ENCODE results near the gene DIDO1. TPM values are rescaled to one million over a fixed set of nuclear protein-coding genes. Genes with fewer than 3 reads are reported as not detected.
A peak's percentile ranks its signal among the peaks of the same experiment; 100 is the strongest.

Gene DIDO1
- total and polyA plus RNA-seq, 9 of the 15 experiments (the other 6 are each of a cell fraction or from before 2014, with no cell fraction given), result 4.4 to 46.8 (median 31.2) TPM

- TF ChIP-seq ZBTB11 (CRISPR knock-in tag; IDR thresholded peaks at IDR 0.05) (no peak), E2F1 (CRISPR knock-in tag; IDR thresholded peaks at IDR 0.05) (peak; percentile 69; the same call in 1 of the 2 replicates), ZNF696 (CRISPR knock-in tag; conservative IDR thresholded peaks at IDR 0.05) (no peak), RAD21 (CRISPR knock-in tag; conservative IDR thresholded peaks at IDR 0.05 in 1 of 2, IDR thresholded peaks at IDR 0.05 in 1 of 2) (no peak), E2F4 (CRISPR knock-in tag; IDR thresholded peaks at IDR 0.05; ENCODE audit: low read depth) (no peak), RNF2 (IDR thresholded peaks at IDR 0.05) (peak; percentile 88), MYBL2 (IDR thresholded peaks at IDR 0.05; ENCODE audit: low read depth) (no peak), MYBL2 (CRISPR knock-in tag; IDR thresholded peaks at IDR 0.05; ENCODE audit: borderline replicate concordance) (no peak), KDM4B (IDR thresholded peaks at IDR 0.05; ENCODE audit: borderline replicate concordance in 2 of 2, low read depth in 1 of 2) (no peak), HMGN3 (IDR thresholded peaks at IDR 0.05; ENCODE audit: borderline replicate concordance, extremely low read depth, insufficient read length, low read depth, low read length) (peak; percentile 88), ZC3H11A (IDR thresholded peaks at IDR 0.05; ENCODE audit: low read depth, low read length) (0 out of 2 replicates have a peak, but pooled peaks have one; percentile 7), TCFL5 (CRISPR knock-in tag; conservative IDR thresholded peaks at IDR 0.05) (no peak), ZNF395 (CRISPR knock-in tag; IDR thresholded peaks at IDR 0.05) (peak; percentile 78; the same call in 1 of the 2 replicates), HMG20A (CRISPR knock-in tag; conservative IDR thresholded peaks at IDR 0.05) (no peak), THRA (IDR thresholded peaks at IDR 0.05) (no peak), LARP7 (IDR thresholded peaks at IDR 0.05) (no peak), PHB (CRISPR knock-in tag; IDR thresholded peaks at IDR 0.05) (no peak), KDM5B (IDR thresholded peaks at IDR 0.05; ENCODE audit: insufficient replicate concordance, low read depth, low read length) (peak; percentile 43)
Observed at GRCh38 chr20:62861726-62862336, 64.5 kb downstream of the DIDO1 start, which contains the start of gene TCFL5 (continued).

All from K562 (cell line).